ENCODE measurements around the gene PEX14.

Gene PEX14

GRCh38 chr1:10623686-10624145 is 149.0 kb downstream of the PEX14 start:
- no peak for DNase-seq

- DNase-seq, result no peak
Measured at GRCh38 chr1:10624256-10625050, 149.7 kb downstream of the PEX14 start.

- no peak for DNase-seq
Measured at GRCh38 chr1:10625076-10625475, 150.3 kb downstream of the PEX14 start.

- DNase-seq, result no peak
Measured at GRCh38 chr1:10625554-10625953, 150.8 kb downstream of the PEX14 start.

GRCh38 chr1:10626131-10626731 is 151.5 kb downstream of the PEX14 start:
- DNase-seq, result no peak

- DNase-seq, result no peak
Measured at GRCh38 chr1:10626791-10627410, 152.2 kb downstream of the PEX14 start.

- no peak for DNase-seq
Measured at GRCh38 chr1:10628685-10629084, 153.9 kb downstream of the PEX14 start.

- no peak for DNase-seq
Measured at GRCh38 chr1:10629091-10629815, 154.5 kb downstream of the PEX14 start.

- DNase-seq, result no peak
Measured at GRCh38 chr1:10629816-10630571, 155.2 kb downstream of the PEX14 start.

- DNase-seq, result no peak
Measured at GRCh38 chr1:10630661-10631120, 155.9 kb downstream of the PEX14 start.

GRCh38 chr1:10631121-10631810 is 156.5 kb downstream of the PEX14 start:
- no peak for DNase-seq

- no peak for DNase-seq
Measured at GRCh38 chr1:10631811-10632593, 157.3 kb downstream of the PEX14 start.

GRCh38 chr1:10632691-10633090 is 157.9 kb downstream of the PEX14 start:
- DNase-seq, result no peak

GRCh38 chr1:10633416-10633815 is 158.7 kb downstream of the PEX14 start:
- DNase-seq, result no peak

GRCh38 chr1:10634075-10634427 is 159.3 kb downstream of the PEX14 start:
- DNase-seq, result no peak

- no peak for DNase-seq
Measured at GRCh38 chr1:10634428-10635084, 159.8 kb downstream of the PEX14 start.

GRCh38 chr1:10635085-10635896 is 160.5 kb downstream of the PEX14 start:
- DNase-seq, result no peak

GRCh38 chr1:10635992-10636391 is 161.2 kb downstream of the PEX14 start:
- no peak for DNase-seq

- no peak for DNase-seq
Measured at GRCh38 chr1:10637400-10637799, 162.7 kb downstream of the PEX14 start.
